ENCODE results near the gene TUB. TPM values are rescaled to one million over a fixed set of nuclear protein-coding genes. Genes with fewer than 3 reads are reported as not detected.

Gene TUB
- total RNA-seq, 4 donors from 2014 or later, result 8.9 to 24.4 (median 12.6) TPM

DNA sequence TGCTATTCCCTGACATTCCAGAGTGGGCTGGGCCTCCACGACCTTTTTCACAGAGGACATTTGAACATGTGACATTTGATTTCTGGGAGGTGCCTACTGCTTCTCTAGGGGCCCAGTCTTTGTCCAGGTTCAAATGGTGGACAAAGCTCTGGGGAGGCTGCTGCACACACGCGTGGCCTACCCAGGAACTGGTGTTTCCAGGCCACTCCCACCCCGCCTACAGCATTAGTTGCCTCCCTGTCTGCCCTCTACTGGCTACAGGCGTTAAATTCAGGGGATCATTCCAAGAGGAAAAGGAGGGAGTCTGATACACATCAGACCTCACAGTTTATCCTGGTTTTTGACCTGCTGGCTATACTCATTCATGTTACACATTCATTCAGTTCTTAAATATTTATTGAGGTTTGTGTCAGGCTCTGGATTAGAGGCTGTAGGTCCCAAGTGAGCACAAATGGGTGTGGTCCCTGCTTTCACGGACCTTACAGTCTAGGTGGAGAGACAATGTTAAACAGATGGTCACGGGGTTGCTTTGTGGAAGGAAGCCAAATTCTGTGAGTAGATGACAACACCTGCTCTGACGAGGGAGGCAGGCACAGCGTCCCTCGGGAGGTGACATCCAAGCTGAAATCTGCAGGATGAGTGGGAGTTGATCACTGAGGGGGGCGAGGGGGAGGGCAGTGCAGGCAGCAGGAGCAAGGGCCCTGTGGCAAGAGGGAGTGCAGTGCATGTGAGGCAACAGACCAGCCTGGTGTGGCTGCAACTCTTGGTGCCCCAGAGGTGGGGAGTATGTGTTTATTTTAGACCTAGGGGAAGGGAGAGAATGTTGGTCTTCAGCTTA lies 11.8 kb downstream of the TUB start:
- ATAC-seq (ENCODE audit: low FRiP score) (peak; percentile 41), DNase-seq (ENCODE audit: low spot score) (no peak)
- TF ChIP-seq, protein P1, sequence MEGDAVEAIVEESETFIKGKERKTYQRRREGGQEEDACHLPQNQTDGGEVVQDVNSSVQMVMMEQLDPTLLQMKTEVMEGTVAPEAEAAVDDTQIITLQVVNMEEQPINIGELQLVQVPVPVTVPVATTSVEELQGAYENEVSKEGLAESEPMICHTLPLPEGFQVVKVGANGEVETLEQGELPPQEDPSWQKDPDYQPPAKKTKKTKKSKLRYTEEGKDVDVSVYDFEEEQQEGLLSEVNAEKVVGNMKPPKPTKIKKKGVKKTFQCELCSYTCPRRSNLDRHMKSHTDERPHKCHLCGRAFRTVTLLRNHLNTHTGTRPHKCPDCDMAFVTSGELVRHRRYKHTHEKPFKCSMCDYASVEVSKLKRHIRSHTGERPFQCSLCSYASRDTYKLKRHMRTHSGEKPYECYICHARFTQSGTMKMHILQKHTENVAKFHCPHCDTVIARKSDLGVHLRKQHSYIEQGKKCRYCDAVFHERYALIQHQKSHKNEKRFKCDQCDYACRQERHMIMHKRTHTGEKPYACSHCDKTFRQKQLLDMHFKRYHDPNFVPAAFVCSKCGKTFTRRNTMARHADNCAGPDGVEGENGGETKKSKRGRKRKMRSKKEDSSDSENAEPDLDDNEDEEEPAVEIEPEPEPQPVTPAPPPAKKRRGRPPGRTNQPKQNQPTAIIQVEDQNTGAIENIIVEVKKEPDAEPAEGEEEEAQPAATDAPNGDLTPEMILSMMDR (IDR thresholded peaks at IDR 0.05), result no peak

DNA sequence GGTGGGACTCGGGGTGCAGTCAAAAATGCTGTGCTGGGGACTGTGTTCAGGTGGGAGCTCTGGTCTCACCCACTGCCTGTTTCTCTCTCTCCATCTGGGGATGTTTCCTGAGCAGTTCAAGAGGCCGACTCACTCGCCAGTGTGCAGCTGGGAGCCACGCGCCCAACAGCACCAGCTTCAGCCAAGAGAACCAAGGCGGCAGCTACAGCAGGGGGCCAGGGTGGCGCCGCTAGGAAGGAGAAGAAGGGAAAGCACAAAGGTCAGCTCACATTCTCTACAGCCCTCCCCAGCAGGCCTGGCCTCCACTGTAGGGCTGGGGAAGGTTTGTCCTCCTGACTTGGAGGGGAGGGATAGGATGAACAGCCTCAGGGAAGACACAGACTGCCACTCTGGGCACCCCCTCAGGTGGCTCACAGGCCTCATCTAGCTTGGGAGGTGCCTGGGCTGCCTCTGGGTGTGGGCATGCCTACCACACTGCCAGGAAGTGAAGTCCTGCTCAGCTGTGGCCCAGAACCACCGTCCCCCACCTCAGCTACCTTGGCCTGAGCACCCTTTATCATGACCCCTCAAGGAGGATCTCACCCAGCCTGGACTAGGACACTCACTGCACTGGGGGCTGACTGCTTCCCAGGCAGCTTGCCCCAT lies 13.0 kb downstream of the TUB start:
- no peak for DNase-seq (ENCODE audit: low spot score)
- TF ChIP-seq, protein P1 (IDR thresholded peaks at IDR 0.05), result no peak
- ATAC-seq (ENCODE audit: low FRiP score), result no peak

DNA sequence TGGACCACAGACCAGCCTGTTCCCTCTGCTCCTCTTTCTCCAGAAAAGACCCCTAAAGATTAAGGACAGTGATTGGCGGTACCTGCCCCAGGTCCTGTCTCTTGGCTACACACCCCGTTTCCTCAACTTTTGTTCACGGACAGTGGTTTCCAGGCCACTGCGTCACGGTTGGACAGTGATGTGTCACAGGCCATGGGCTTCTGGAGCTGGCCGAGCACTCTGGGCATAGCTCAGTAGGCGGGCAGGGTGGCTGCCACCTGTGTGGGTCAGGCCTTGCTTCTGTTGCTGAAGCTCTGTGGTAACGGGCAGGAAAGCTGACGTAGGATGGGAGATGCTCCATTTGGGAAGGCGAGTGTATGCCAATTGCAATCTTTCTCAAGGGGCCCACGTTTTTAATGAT lies 13.6 kb downstream of the TUB start:
- TF ChIP-seq, protein P1 (IDR thresholded peaks at IDR 0.05), result no peak
- ATAC-seq (ENCODE audit: low FRiP score) (no peak), DNase-seq (ENCODE audit: low spot score) (no peak)

DNA sequence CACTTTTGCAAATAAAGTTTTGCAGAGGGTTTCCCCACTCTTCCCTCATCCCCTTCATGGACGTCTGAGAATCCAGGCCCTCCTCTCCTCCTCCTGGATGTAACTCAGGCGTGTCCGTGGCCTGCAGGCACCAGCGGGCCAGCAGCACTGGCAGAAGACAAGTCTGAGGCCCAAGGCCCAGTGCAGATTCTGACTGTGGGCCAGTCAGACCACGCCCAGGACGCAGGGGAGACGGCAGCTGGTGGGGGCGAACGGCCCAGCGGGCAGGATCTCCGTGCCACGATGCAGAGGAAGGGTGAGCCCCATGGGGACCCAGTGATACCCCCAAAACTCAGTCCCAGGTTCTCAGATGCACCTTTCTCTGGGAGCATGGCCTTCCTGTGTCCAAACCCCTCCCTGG lies 14.4 kb downstream of the TUB start:
- DNase-seq (ENCODE audit: low spot score) (no peak), ATAC-seq (ENCODE audit: low FRiP score) (no peak)
- TF ChIP-seq, protein P1 (IDR thresholded peaks at IDR 0.05), result no peak

DNA sequence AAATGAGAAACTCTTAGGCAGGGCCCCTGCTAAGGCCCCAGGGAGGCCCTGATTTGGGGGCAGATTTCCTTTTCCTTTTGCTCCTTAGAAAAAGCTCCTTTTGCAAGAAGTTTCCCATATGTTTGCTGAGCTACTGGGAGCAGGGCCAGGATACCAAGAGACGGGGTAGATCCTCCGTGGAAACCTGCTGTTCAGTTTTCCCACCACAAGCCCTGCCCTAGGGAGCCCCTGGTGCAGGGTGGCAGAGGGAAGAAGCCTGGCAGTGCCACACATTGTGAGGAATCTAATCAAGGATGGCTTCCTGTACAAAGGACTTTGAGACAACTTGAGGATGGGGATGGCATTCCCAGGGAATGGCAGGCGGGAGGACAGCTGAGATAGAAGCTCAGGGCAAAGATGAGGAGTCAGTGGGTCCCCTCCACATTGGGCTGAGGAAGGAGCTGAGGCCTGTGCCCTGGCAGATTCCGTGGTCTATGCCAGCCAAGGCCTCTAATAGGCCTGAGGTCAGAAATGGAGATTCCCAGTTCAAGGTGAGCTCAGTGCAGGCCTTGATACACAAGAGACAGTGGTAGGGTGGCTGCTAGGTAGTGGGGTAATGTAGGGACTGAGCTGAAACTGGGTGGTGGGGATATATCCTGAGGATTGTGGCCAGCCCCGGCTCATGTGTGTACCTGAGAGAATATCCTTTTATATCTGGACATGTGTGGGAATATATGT lies 15.0 kb downstream of the TUB start:
- no peak for ATAC-seq (ENCODE audit: low FRiP score)
- DNase-seq (ENCODE audit: low spot score), result no peak
- TF ChIP-seq, protein P1 (IDR thresholded peaks at IDR 0.05), result no peak

DNA sequence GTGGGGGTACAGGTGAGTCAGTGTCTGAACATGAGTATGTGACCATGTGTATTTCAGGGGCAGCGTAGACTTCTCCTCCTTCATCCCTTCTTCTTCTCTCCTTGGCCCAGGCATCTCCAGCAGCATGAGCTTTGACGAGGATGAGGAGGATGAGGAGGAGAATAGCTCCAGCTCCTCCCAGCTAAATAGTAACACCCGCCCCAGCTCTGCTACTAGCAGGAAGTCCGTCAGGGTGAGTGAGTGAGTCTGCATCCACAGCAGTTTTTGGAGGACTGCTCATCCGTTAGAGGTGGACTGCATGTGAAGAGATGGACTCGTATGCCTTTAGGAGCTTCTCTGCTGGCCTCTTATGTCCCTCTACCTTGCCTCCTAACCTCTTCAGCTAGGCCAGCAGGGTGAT lies 15.6 kb downstream of the TUB start:
- TF ChIP-seq, protein P1 (IDR thresholded peaks at IDR 0.05), result no peak
- DNase-seq (ENCODE audit: low spot score), result no peak
- no peak for ATAC-seq (ENCODE audit: low FRiP score)

Data from omental fat pad (tissue), 4 donors.